Endothelial cell (in vitro differentiated cells): ENCODE measurements around the gene GINS3. TPM values are rescaled to one million over a fixed set of nuclear protein-coding genes. Genes with fewer than 3 reads are reported as not detected.

ENCODE experiments used
- DNase-seq: peaks from one replicate; pipeline ENCODE4 v3.0.0; 2021; ENCODE audit warnings: low spot score
- H3K27ac Mint-ChIP-seq: one replicate; pipeline ENCODE4 v1.8.0; 2021; ENCODE audit warnings: mixed read lengths, inconsistent platforms; ENCODE audit not compliant: unreplicated experiment
- H3K27me3 Mint-ChIP-seq: one replicate; pipeline ENCODE4 v1.8.0; 2021; ENCODE audit warnings: mild to moderate bottlenecking, moderate library complexity, mixed read lengths, inconsistent platforms; ENCODE audit not compliant: unreplicated experiment
- H3K36me3 Mint-ChIP-seq: one replicate; pipeline ENCODE4 v1.8.0; 2021; ENCODE audit warnings: mild to moderate bottlenecking, low read depth, mixed read lengths, inconsistent platforms; ENCODE audit not compliant: unreplicated experiment
- H3K4me1 Mint-ChIP-seq: one replicate; pipeline ENCODE4 v1.8.0; 2021; ENCODE audit warnings: mild to moderate bottlenecking, mixed read lengths, inconsistent platforms; ENCODE audit not compliant: unreplicated experiment
- H3K4me3 Mint-ChIP-seq: one replicate; pipeline ENCODE4 v1.8.0; 2021; ENCODE audit warnings: mild to moderate bottlenecking, mixed read lengths, inconsistent platforms; ENCODE audit not compliant: unreplicated experiment
- H3K9me3 Mint-ChIP-seq: one replicate; pipeline ENCODE4 v1.8.0; 2021; ENCODE audit warnings: mixed read lengths, inconsistent platforms; ENCODE audit not compliant: unreplicated experiment
- CTCF ChIP-seq: fragments of 200-600 bp; sonication (generic); IDR thresholded peaks from one replicate; pipeline ENCODE4 v1.5.0; 2021; ENCODE audit warnings: antibody characterized with exemption; ENCODE audit not compliant: unreplicated experiment
- total RNA-seq: library from RNA; stranded (reverse); fragmentation: NEBNext Ultra II Directional; extraction: Animal tissue kit (Norgen Biotek cat#: 25700); gene quantifications from one replicate; pipeline ENCODE4 v1.2.1, GENCODE V29; 2021; ENCODE audit not compliant: unreplicated experiment

The GINS3 gene
- total RNA-seq, 1 donor from 2014 or later, result 4.9 TPM

- Mint-ChIP-seq H3K4me1 (no peaks in the 10 kb centered on the region), H3K27me3 (peaks cover 3% of the 10 kb centered on the region), H3K4me3 (no peak overlapping the region), H3K36me3 (no peaks in the 10 kb centered on the region), H3K9me3 (no peaks in the 10 kb centered on the region), H3K27ac (no peak overlapping the region)
- TF ChIP-seq CTCF, result no peak
- DNase-seq, result no peak
Observed at GRCh38 chr16:58363746-58364393, 28.4 kb upstream of the GINS3 start.

DNA sequence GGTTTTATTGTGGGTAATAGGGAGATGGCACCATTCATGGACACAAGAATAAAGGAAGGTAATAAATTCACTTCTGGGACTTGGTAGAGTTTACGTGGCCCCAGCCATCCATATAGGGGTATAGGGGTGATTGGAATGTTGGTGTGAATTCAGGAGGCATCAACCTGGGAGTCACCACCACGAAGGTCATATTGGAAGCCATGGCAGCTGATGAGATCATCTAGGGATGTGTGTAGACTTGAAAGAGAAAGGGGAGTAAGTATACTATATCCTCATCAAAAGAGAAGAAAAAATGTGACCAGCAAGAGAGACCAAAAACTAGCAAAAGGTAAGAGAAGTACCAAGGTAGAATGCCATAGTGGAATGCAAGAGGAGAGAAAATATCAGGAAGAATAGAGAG, 26.6 kb upstream of the GINS3 start:
- no peak for TF ChIP-seq CTCF
- Mint-ChIP-seq H3K36me3 (no peaks in the 10 kb centered on the region), H3K4me1 (no peaks in the 10 kb centered on the region), H3K27me3 (peaks cover 3% of the 10 kb centered on the region), H3K27ac (no peak overlapping the region), H3K4me3 (no peak overlapping the region), H3K9me3 (no peaks in the 10 kb centered on the region)
- no peak for DNase-seq

DNA sequence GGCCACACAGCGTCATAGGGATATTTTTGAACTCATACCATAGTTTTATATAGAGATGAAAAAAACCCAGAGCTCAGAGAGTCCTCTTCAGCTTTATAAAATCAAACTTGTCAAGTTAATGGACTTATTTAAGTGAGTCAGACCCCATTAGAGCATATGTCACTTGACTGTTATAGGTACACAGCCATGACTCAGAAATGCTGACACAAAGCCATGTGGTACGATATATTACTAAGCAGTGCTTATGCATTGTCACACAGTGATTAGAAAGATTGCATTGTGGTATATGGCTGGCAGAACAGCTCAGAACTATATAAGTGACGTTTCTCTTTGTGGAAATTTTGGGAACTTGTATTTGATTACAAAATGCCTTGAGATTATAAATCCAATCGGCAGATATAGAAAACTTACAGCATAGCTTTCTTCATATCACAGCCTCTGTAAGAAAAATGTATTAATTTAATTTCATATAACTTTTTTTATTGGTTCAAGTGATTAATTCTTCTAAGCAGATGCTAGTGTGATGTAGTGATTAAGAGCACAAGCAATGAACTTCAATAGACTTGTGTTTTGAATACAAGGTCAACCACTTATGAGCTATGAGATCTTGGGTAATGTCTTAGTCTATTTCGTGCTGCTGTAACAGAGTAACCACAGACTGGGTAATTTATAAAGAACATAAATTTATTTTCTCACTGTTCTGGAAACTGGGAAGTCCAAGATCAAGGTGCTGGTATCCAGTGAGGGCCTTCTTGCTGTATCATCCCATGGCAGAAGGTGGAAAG, 25.8 kb upstream of the GINS3 start:
- Mint-ChIP-seq H3K36me3 (no peaks in the 10 kb centered on the region), H3K9me3 (no peaks in the 10 kb centered on the region), H3K4me1 (no peaks in the 10 kb centered on the region), H3K4me3 (no peak overlapping the region), H3K27me3 (peaks cover 3% of the 10 kb centered on the region), H3K27ac (no peak overlapping the region)
- TF ChIP-seq CTCF, result no peak
- DNase-seq, result no peak

DNA sequence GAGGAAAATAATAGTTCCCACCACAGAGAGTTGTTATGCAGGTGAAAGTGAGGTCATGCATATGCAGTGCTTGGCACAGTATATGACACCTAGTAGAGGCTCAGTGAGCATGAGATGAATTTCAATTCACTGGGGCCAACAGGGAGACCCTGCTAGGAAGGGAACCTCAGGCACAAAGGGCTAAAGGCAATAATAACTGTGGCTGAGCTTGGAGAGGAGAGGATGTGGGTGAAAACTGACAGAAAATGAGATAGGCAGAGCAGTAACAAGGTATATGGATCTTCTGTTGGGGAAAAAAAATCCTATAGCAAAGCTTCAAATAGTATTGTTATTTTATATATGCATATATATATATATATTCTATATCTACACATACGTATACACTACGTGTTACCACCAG, 25.0 kb upstream of the GINS3 start:
- no peak for TF ChIP-seq CTCF
- H3K9me3 Mint-ChIP-seq, result no peaks in the 10 kb centered on the region
- H3K27ac Mint-ChIP-seq, result no peak overlapping the region
- no peaks in the 10 kb centered on the region for H3K4me1 Mint-ChIP-seq
- H3K27me3 Mint-ChIP-seq, result peaks cover 3% of the 10 kb centered on the region
- H3K36me3 Mint-ChIP-seq, result no peaks in the 10 kb centered on the region
- H3K4me3 Mint-ChIP-seq, result no peak overlapping the region
- no peak for DNase-seq

- no peak overlapping the region for H3K27ac Mint-ChIP-seq
- no peak for TF ChIP-seq CTCF
- H3K36me3 Mint-ChIP-seq, result no peaks in the 10 kb centered on the region
- H3K4me1 Mint-ChIP-seq, result no peaks in the 10 kb centered on the region
- peaks cover 3% of the 10 kb centered on the region for H3K27me3 Mint-ChIP-seq
- DNase-seq, result no peak
- H3K9me3 Mint-ChIP-seq, result no peaks in the 10 kb centered on the region
- H3K4me3 Mint-ChIP-seq, result no peak overlapping the region
Observed at GRCh38 chr16:58371841-58372240, 20.4 kb upstream of the GINS3 start.
